Skin epidermis (tissue), 12 donors: ENCODE results near the gene DCC.
"Not testable (repeated sequence)": the region's sequence is repeated elsewhere in the genome, so short reads cannot be mapped to it uniquely, and the experiment has no call there.

Experiments used
- H3K27ac ChIP-seq, 21 experiments: fragments of 200-600 bp; sonication (generic) in 11 of 21; one replicate each; pipeline ENCODE4 v1.5.0; 2020; ENCODE audit warnings: mild to moderate bottlenecking in 3 of 21, inconsistent platforms in 2 of 21, moderate library complexity in 2 of 21
- H3K4me3 ChIP-seq, 7 experiments: fragments of 200-600 bp; sonication (generic) in 2 of 7; one replicate each; pipeline ENCODE4 v1.5.0; 2020; ENCODE audit warnings: inconsistent platforms in 2 of 7, mild to moderate bottlenecking in 2 of 7, moderate library complexity in 1 of 7

DCC gene

GRCh38 chr18:53411511-53411910 is 1071.5 kb downstream of the DCC start:
- no peak overlapping the region for H3K4me3 ChIP-seq
- no peak overlapping the region for H3K27ac ChIP-seq

GRCh38 chr18:53417003-53417402 is 1077.0 kb downstream of the DCC start:
- H3K4me3 ChIP-seq = no peak overlapping the region
- H3K27ac ChIP-seq = no peak overlapping the region

GRCh38 chr18:53421869-53422268 is 1081.9 kb downstream of the DCC start:
- Histone ChIP-seq H3K27ac (no peak overlapping the region), H3K4me3 (no peak overlapping the region)

GRCh38 chr18:53422896-53423295 is 1082.9 kb downstream of the DCC start:
- Histone ChIP-seq H3K4me3 (no peak overlapping the region), H3K27ac (no peak overlapping the region)

- Histone ChIP-seq H3K4me3 (no peak overlapping the region), H3K27ac (no peak overlapping the region)
These were observed 1086.7 kb downstream of the DCC start for GRCh38 chr18:53426666-53427184.

GRCh38 chr18:53441761-53442414 is 1101.9 kb downstream of the DCC start:
- no peak overlapping the region for H3K4me3 ChIP-seq
- H3K27ac ChIP-seq = no peak overlapping the region

GRCh38 chr18:53442415-53442783 is 1102.4 kb downstream of the DCC start:
- Histone ChIP-seq H3K4me3 (no peak overlapping the region), H3K27ac (no peak overlapping the region)

- Histone ChIP-seq H3K27ac (no peak overlapping the region), H3K4me3 (no peak overlapping the region)
These were observed 1103.3 kb downstream of the DCC start for GRCh38 chr18:53443336-53443735.

- Histone ChIP-seq H3K4me3 (no peak overlapping the region), H3K27ac (no peak overlapping the region)
These were observed 1103.8 kb downstream of the DCC start for GRCh38 chr18:53443831-53444230.

- H3K27ac ChIP-seq = no peak overlapping the region
- H3K4me3 ChIP-seq = no peak overlapping the region
These were observed 1111.9 kb downstream of the DCC start for GRCh38 chr18:53451902-53452301.

GRCh38 chr18:53457068-53457467 is 1117.1 kb downstream of the DCC start:
- Histone ChIP-seq H3K4me3 (no peak overlapping the region), H3K27ac (peak overlapping the region in 1 of 21 experiments; percentile 17)

GRCh38 chr18:53458268-53458667 is 1118.3 kb downstream of the DCC start:
- Histone ChIP-seq H3K4me3 (no peak overlapping the region), H3K27ac (no peak overlapping the region)

- Histone ChIP-seq H3K4me3 (no peak overlapping the region), H3K27ac (no peak overlapping the region)
These were observed 1119.1 kb downstream of the DCC start for GRCh38 chr18:53458944-53459580.

GRCh38 chr18:53467756-53468155 is 1127.8 kb downstream of the DCC start:
- H3K4me3 ChIP-seq = no peak overlapping the region
- no peak overlapping the region for H3K27ac ChIP-seq

GRCh38 chr18:53468173-53468572 is 1128.2 kb downstream of the DCC start:
- H3K4me3 ChIP-seq, H3K27ac ChIP-seq: not testable (repeated sequence)

- H3K4me3 ChIP-seq = no peak overlapping the region
- H3K27ac ChIP-seq = no peak overlapping the region
These were observed 1132.5 kb downstream of the DCC start for GRCh38 chr18:53472546-53472945.

GRCh38 chr18:53478155-53478554 is 1138.2 kb downstream of the DCC start:
- Histone ChIP-seq H3K4me3 (no peak overlapping the region), H3K27ac (no peak overlapping the region)

GRCh38 chr18:53486296-53486695 is 1146.3 kb downstream of the DCC start:
- Histone ChIP-seq H3K27ac (no peak overlapping the region), H3K4me3 (no peak overlapping the region)

- no peak overlapping the region for H3K4me3 ChIP-seq
- H3K27ac ChIP-seq = no peak overlapping the region
These were observed 1149.3 kb downstream of the DCC start for GRCh38 chr18:53489266-53489665.

GRCh38 chr18:53490019-53490418 is 1150.0 kb downstream of the DCC start:
- Histone ChIP-seq H3K27ac (no peak overlapping the region), H3K4me3 (no peak overlapping the region)

- H3K27ac ChIP-seq = no peak overlapping the region
- no peak overlapping the region for H3K4me3 ChIP-seq
These were observed 1156.0 kb downstream of the DCC start for GRCh38 chr18:53496028-53496427.
